SJSA1 (cell line): ENCODE measurements around the gene CBLN1. TPM values are rescaled to one million over a fixed set of nuclear protein-coding genes. Genes with fewer than 3 reads are reported as not detected.

Experiments used
- DNase-seq, 2 experiments: peaks; one replicate each; pipeline ENCODE4 v3.0.0-alpha.2; 2015 to 2020; ENCODE audit warnings: low spot score in 2 of 2, low read depth in 1 of 2
- H3K27ac ChIP-seq: fragments of 250-450 bp; sonication (Bioruptor Pico); 2 replicates; pipeline ENCODE4 v1.5.1; 2020; ENCODE audit warnings: mild to moderate bottlenecking, moderate library complexity
- H3K27me3 ChIP-seq: fragments of 250-450 bp; sonication (Bioruptor Pico); replicated peaks from 2 replicates; pipeline ENCODE4 v1.5.1; 2020; ENCODE audit warnings: mild to moderate bottlenecking, moderate library complexity
- H3K36me3 ChIP-seq: fragments of 250-450 bp; sonication (Bioruptor Pico); 2 replicates; pipeline ENCODE4 v1.5.1; 2020; ENCODE audit warnings: mild to moderate bottlenecking
- H3K4me1 ChIP-seq: fragments of 250-450 bp; sonication (Bioruptor Pico); replicated peaks from 2 replicates; pipeline ENCODE4 v1.6.1; 2021; ENCODE audit warnings: mild to moderate bottlenecking
- H3K4me3 ChIP-seq: fragments of 250-450 bp; sonication (Bioruptor Pico); 2 replicates; pipeline ENCODE4 v1.5.1; 2020; ENCODE audit warnings: mild to moderate bottlenecking
- H3K9me3 ChIP-seq: fragments of 250-450 bp; sonication (Bioruptor Pico); replicated peaks from 2 replicates; pipeline ENCODE4 v1.5.1; 2020; ENCODE audit warnings: mild to moderate bottlenecking
- total RNA-seq: library from RNA; depleted of rRNA; stranded (reverse); fragments of >200 nt; shearing (Covaris generic); gene quantifications from 2 replicates; pipeline ENCODE4 v1.2.3, GENCODE V29; 2014

The CBLN1 gene
- total RNA-seq, 1 experiment from 2014 or later, result not detected

- no peaks in the 10 kb centered on the region for H3K36me3 ChIP-seq
- no peak for DNase-seq
- H3K4me3 ChIP-seq, result no peak overlapping the region
- no peak overlapping the region for H3K27ac ChIP-seq
- 0 out of 2 replicates have a peak, but pooled peaks cover 3% of the 10 kb centered on the region for H3K4me1 ChIP-seq
- H3K27me3 ChIP-seq, result peaks cover 65% of the 10 kb centered on the region
- no peaks in the 10 kb centered on the region; the same call in none of the 2 replicates for H3K9me3 ChIP-seq
Observed at GRCh38 chr16:49282690-49283375, 1.2 kb upstream of the CBLN1 start.

GRCh38 chr16:49281843-49282642 is 405 bp upstream of the CBLN1 start:
- H3K4me1 ChIP-seq, result 0 out of 2 replicates have a peak, but pooled peaks cover 3% of the 10 kb centered on the region
- H3K9me3 ChIP-seq, result no peaks in the 10 kb centered on the region; the same call in none of the 2 replicates
- H3K4me3 ChIP-seq, result no peak overlapping the region
- H3K36me3 ChIP-seq, result no peaks in the 10 kb centered on the region
- H3K27ac ChIP-seq, result no peak overlapping the region
- DNase-seq, result no peak
- H3K27me3 ChIP-seq, result peaks cover 72% of the 10 kb centered on the region

DNA sequence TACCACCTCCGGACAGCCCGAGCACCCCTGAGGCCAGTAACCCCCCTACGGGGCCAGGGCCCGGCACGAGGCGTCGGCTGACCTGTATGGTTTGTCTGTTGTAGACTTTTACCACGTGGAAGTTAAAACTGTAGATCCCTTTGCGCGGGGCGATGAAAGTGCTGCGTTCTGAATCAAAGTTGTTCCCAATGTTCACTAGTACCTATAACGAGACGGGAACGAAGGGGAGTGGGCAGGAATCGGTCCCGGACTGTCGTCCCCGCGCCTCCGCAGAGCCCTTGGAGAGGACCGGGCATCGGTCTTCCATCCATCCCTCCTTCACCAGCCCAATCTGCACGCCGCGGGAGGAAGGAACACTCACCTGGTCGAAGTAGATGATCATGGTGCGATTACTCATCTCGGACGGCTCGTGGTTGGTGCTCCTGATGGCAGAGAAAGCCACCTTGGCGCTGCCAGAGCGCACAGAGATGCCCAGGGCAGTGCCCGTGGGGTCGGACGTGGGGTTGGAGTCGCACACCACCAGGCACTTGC is 732 bp downstream of the CBLN1 start:
- H3K27ac ChIP-seq, result no peak overlapping the region
- no peaks in the 10 kb centered on the region; the same call in none of the 2 replicates for H3K9me3 ChIP-seq
- no peaks in the 10 kb centered on the region for H3K36me3 ChIP-seq
- DNase-seq, result no peak
- H3K4me1 ChIP-seq, result 0 out of 2 replicates have a peak, but pooled peaks cover 3% of the 10 kb centered on the region
- H3K27me3 ChIP-seq, result peaks cover 77% of the 10 kb centered on the region
- no peak overlapping the region for H3K4me3 ChIP-seq

DNA sequence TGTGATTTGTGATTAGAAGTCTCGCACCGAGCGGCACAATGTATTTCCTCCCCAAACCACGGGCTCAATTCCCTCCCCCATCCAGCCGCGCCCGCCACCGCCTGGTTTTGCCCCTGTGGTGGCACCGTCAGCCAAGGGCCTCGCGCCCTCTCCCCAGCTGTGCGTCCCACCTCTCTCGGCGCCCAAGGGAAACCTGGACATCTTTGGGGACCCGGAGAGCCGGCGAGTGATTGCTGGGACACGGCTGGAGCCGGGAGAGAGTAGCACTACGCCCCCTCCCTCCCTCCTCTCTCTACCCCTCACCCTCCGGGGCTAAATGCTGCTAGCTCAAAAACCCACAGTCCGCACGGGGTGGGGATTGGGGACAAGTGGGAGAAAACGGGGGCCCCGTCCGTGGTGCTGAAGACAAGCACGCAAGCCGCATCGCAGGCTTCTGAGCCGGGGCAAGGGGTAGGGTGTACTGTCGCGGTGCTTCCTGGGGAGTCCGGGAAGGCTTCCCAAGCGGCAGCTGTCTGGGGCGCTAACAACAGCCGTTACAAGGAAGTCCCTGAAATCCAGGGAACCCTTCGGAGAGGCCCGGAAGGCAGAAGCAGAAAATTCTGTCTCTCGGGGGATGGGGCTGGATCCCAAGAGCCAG is 1.4 kb downstream of the CBLN1 start:
- Histone ChIP-seq H3K27me3 (peaks cover 83% of the 10 kb centered on the region), H3K4me3 (no peak overlapping the region), H3K36me3 (no peaks in the 10 kb centered on the region), H3K4me1 (0 out of 2 replicates have a peak, but pooled peaks cover 3% of the 10 kb centered on the region), H3K9me3 (no peaks in the 10 kb centered on the region; the same call in none of the 2 replicates), H3K27ac (no peak overlapping the region)
- no peak for DNase-seq

GRCh38 chr16:49278944-49279725 is 2.5 kb downstream of the CBLN1 start:
- Histone ChIP-seq H3K27ac (no peak overlapping the region), H3K9me3 (no peaks in the 10 kb centered on the region; the same call in none of the 2 replicates), H3K36me3 (no peaks in the 10 kb centered on the region), H3K4me3 (no peak overlapping the region), H3K4me1 (0 out of 2 replicates have a peak, but pooled peaks cover 3% of the 10 kb centered on the region), H3K27me3 (peaks cover 81% of the 10 kb centered on the region)
- DNase-seq, result no peak

DNA sequence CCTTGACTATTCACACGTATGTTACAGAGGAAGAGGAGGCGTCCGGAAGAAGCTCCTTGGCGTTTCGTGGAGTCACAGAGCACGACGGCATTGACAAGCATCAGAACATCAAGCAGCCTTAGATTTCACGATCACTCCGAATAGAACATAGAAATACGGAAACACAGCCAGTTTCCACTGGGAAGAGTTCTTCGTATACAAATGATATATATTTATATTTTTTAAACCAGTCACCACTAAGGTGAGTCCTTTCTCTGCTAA is 3.1 kb downstream of the CBLN1 start:
- DNase-seq, result no peak
- Histone ChIP-seq H3K4me1 (0 out of 2 replicates have a peak, but pooled peaks cover 3% of the 10 kb centered on the region), H3K4me3 (no peak overlapping the region), H3K36me3 (no peaks in the 10 kb centered on the region), H3K9me3 (no peaks in the 10 kb centered on the region; the same call in none of the 2 replicates), H3K27ac (no peak overlapping the region), H3K27me3 (peaks cover 83% of the 10 kb centered on the region)

GRCh38 chr16:49277766-49278566 is 3.7 kb downstream of the CBLN1 start:
- Histone ChIP-seq H3K9me3 (no peaks in the 10 kb centered on the region; the same call in none of the 2 replicates), H3K27me3 (peaks cover 79% of the 10 kb centered on the region), H3K36me3 (no peaks in the 10 kb centered on the region), H3K4me3 (no peak overlapping the region), H3K27ac (no peak overlapping the region), H3K4me1 (0 out of 2 replicates have a peak, but pooled peaks cover 3% of the 10 kb centered on the region)
- DNase-seq, result no peak

- Histone ChIP-seq H3K4me3 (no peak overlapping the region), H3K4me1 (0 out of 2 replicates have a peak, but pooled peaks cover 3% of the 10 kb centered on the region), H3K27me3 (peaks cover 75% of the 10 kb centered on the region), H3K27ac (no peak overlapping the region), H3K36me3 (no peaks in the 10 kb centered on the region), H3K9me3 (no peaks in the 10 kb centered on the region; the same call in none of the 2 replicates)
- no peak for DNase-seq
Observed at GRCh38 chr16:49277386-49277742, 4.3 kb downstream of the CBLN1 start.

GRCh38 chr16:49276646-49277385 is 4.8 kb downstream of the CBLN1 start:
- no peaks in the 10 kb centered on the region for H3K36me3 ChIP-seq

DNA sequence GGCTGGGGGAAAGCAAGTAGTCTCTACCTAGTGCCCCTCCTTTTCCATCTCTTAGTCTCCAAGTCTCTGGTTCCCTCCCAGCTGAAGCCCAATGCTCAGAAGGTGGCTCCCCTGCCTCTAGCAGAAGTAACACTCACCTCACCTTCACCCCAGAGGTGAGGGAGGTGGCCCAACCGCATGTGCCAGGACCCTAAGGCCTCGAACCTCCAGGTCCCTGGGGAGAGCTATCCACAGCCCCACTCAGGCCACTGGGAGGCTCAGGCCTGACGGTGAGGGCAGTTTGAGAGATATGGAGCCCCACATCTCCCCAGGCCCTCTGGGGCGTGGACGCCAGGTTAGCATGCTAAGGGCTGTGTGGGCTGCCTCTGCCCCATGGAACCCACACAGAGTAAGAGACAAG is 5.8 kb downstream of the CBLN1 start:
- DNase-seq, result no peak
- Histone ChIP-seq H3K27me3 (peaks cover 66% of the 10 kb centered on the region), H3K9me3 (no peaks in the 10 kb centered on the region), H3K4me3 (no peak overlapping the region), H3K4me1 (no peaks in the 10 kb centered on the region), H3K27ac (no peak overlapping the region), H3K36me3 (no peaks in the 10 kb centered on the region)

More at GRCh38 chr16:49276646-49277385, 4.8 kb downstream of the CBLN1 start:
- peaks cover 71% of the 10 kb centered on the region for H3K27me3 ChIP-seq
- H3K4me1 ChIP-seq, result 0 out of 2 replicates have a peak, but pooled peaks cover under 1% of the 10 kb centered on the region
- H3K27ac ChIP-seq, result no peak overlapping the region
- H3K4me3 ChIP-seq, result no peak overlapping the region
- DNase-seq, result no peak
- H3K9me3 ChIP-seq, result no peaks in the 10 kb centered on the region

- no peak for DNase-seq
- H3K27ac ChIP-seq, result no peak overlapping the region
- no peaks in the 10 kb centered on the region for H3K36me3 ChIP-seq
- peaks cover 59% of the 10 kb centered on the region for H3K27me3 ChIP-seq
- no peaks in the 10 kb centered on the region for H3K4me1 ChIP-seq
- no peaks in the 10 kb centered on the region for H3K9me3 ChIP-seq
- H3K4me3 ChIP-seq, result no peak overlapping the region
Observed at GRCh38 chr16:49275050-49275730, 6.4 kb downstream of the CBLN1 start.
